ENCODE results near the gene KCNH4. TPM values are rescaled to one million over a fixed set of nuclear protein-coding genes. Genes with fewer than 3 reads are reported as not detected.
"Not testable (repeated sequence)": the region's sequence is repeated elsewhere in the genome, so short reads cannot be mapped to it uniquely, and the experiment has no call there.

The KCNH4 gene
- polyA plus RNA-seq, 4 donors = 0.04 to 0.06 (median 0.04) TPM

- no peak for DNase-seq (ENCODE audit: low read depth in 4 of 4, low spot score in 3 of 4)
These were observed 38.5 kb downstream of the KCNH4 start for GRCh38 chr17:42142371-42142896.

DNA sequence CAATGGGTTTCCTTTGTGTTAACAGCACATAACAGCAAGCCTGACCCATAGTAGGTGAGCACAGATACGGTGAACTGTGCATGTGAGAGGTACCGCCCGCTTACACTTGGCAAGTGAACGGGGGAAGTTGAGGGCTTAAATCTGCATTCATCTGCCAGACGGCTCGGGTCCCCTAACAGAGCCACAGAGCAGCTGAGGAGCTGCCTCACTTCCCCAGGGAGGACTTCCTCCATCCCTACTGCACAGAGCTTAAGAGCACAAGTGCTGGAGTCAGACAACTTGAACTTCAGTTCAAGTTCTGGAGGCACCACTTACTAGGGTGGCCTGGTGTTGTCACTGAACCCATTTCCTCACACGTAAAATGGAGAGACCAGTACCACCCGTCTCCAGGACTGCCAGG is 39.6 kb downstream of the KCNH4 start:
- no peak for DNase-seq (ENCODE audit: low read depth in 4 of 4, low spot score in 3 of 4)

- not testable (repeated sequence) for DNase-seq (ENCODE audit: low read depth in 4 of 4, low spot score in 3 of 4)
These were observed 40.3 kb downstream of the KCNH4 start for GRCh38 chr17:42140690-42141089.

DNA sequence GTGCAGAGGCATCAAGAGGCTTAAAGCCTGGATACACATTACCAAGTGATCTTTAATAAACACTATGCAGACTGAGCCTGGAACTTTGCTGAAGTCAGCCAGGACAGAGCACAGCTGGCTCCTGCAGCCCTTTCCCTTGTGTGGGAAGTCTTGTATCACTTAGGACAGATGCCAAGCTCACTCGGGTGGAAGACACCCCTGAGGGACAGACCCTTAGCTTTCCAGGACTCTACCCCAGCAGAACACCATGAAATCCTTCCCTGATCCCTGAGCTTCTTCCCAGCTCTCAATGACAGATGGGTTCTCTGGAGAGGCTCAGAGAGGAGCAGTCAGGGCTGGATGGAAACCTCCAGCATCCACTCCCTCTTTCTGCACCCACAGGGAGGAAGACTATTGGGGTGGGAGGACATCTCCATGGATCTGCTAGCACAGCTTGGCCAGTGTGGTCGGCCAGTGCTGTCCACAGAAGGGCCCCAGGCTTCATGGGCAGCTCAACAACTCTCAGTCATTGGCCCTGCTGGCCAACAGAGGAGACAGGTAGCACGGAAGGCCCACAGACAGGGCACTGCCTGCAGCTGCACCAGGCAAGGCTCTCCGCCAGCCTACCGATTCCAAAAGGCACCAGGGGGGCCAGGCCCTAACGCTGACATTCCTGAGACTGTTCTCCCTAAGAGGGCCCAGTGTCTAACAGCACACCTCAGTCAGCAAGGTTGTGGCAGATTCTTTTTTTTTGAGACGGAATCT is 42.0 kb downstream of the KCNH4 start:
- DNase-seq (ENCODE audit: low read depth in 4 of 4, low spot score in 3 of 4) = no peak

GRCh38 chr17:42136654-42137051 is 44.3 kb downstream of the KCNH4 start:
- DNase-seq (ENCODE audit: low read depth in 4 of 4, low spot score in 3 of 4) = no peak

DNA sequence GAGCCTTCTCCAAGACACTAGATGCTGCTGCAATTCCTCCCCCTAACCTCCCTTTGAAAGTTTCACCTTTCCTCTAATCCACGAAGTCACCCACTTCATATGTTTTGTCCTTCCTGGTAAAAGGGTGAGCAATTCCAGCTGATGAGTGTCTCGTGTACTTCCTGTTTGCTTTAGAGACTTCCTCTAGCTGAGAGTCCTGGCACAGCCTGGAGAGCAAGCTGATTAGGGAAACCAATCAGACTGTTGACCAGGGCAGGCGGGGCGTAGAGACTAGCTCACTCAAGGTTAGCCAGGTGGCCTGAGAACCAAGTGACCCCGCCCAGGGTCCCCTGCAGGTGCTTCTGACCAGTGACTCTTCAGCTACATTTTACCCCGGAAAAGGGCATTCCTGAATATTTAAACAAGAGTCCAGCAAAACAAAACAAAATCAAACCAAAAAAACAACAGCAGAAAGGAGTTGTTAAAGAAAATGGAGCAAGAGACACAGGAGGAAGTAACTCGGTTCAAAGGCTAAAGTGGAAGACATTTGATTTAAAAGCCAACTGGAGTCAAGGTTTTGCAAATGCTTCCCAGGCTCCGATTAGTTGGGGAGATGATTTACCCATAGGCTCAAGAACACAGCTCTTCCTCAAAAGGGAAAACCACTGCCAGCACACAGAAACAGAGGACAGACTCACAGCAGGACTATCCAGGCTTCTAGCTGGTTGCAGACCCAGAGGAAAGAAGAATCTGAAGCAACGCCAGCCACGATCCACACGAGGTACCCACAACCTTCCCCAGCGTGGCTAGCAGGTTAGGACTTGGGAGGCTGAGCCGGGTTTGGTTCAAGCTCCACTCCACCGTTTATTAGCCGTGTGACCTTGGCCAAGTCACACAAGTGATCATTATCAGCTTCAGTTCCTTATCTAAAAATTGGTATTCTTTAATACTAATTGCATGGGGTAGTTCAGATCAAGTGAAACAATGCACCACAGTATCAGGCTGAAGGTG is 45.0 kb downstream of the KCNH4 start:
- no peak for DNase-seq (ENCODE audit: low read depth in 4 of 4, low spot score in 3 of 4)

- no peak for DNase-seq (ENCODE audit: low read depth in 4 of 4, low spot score in 3 of 4)
These were observed 45.8 kb downstream of the KCNH4 start for GRCh38 chr17:42135151-42135550.

DNA sequence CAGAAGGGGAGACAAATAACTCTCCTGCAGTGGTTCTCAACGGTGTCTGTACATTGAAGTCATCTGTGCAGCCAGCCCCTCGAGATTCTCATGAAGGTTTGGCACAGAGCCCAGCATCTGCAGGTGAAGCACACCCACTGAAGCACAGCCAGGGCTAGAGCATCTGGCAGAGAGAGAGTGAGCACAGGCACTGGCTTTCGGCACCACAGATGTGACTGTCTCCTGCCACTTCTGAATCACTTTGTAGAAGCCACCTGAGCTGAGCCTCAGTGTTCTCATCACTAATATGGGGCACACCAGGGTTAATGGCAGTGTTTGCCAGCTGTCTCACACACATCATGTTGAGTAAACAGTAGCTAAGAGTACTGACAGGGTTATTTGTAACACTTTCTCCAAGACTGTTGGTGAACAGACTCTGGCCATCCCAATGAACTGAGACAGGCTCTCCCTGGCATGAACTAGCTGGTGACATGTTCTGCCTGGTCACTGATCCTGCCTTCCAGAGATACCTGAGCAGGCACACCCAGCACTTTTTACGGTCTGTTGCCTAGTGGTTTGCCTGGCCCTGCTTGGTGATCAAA is 47.4 kb downstream of the KCNH4 start:
- no peak for DNase-seq (ENCODE audit: low read depth in 4 of 4, low spot score in 3 of 4)

- no peak for DNase-seq (ENCODE audit: low read depth in 4 of 4, low spot score in 3 of 4)
These were observed 48.0 kb downstream of the KCNH4 start for GRCh38 chr17:42132941-42133340.

DNA sequence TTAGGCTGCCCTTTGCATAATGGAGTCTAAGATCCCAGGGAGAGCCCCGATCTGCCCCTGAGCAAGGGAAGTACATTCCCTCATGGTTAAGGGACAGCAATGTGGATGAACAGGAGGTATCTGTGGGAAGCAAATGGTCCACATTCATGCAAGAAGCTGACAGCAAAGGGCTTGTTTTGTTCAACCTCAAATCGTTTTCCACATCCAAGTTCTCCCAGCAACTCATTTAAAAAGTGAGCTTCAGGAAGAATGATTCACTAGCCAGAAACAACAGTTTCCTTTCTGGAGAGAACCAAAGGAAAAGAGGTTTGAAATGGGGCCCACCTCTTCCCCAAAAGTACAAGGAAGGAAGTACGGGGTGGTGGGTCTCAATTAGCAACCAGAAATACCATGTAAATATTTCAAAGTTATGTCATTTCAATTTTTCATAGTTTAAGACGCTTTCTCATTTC is 48.9 kb downstream of the KCNH4 start:
- no peak for DNase-seq (ENCODE audit: low read depth in 4 of 4, low spot score in 3 of 4)

GRCh38 chr17:42131232-42131631 is 49.7 kb downstream of the KCNH4 start:
- DNase-seq (ENCODE audit: low read depth in 4 of 4, low spot score in 3 of 4) = no peak

GRCh38 chr17:42130310-42130936 is 50.5 kb downstream of the KCNH4 start:
- no peak for DNase-seq (ENCODE audit: low read depth in 4 of 4, low spot score in 3 of 4)

DNA sequence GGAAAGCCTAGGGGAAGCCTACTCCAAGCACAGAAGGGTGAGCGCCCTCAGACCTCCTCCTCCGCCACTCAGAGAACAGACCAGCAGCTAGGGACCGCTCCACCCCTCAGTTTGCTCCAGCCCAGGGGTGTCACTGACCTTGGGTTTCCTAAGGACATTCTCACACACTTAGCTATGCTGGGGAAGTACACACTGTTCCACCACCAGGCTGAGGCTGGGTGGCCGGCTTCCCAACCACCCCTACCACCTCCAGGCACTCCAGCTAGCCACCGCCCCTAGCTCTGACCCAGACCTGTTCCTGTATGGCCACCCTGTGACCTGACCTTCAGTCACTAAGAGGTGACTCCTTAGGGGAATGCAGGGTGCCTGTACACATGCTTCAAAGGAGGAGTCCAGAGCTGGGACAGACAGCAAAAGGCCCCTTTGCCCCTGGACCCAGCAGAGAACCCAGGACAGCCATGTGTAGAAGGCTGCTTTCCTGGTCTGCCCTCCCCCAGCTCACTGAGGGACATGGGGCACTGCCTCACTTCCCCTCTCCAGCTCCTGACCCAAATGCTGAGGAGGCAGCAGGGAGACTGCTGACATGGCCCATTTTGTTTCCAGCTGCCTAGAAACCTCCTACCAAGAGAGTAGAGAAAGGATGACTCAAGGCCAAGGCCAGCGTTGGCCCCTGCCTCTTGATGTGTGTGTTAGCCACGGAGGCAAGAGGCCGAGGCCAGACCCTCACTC is 51.7 kb downstream of the KCNH4 start:
- no peak for DNase-seq (ENCODE audit: low read depth in 4 of 4, low spot score in 3 of 4)

DNA sequence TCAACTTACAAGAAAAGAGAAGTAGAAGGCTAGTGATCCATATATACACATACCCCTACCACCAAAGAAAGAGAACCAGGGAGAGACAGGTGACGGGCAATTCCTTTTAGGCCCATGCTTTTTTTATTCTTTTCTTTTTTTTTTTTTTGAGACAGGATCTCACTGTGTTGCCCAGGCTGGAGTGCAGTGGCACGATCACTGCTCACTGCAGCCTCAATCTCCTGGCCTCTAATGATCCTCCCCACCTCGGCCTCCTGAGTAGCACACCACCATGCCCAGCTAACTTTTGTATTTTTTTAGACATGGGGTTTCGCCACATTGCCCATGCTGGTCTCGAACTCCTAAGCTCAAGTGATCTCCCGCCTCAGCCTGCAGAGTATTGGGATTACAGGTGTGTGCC is 53.5 kb downstream of the KCNH4 start:
- DNase-seq (ENCODE audit: low read depth in 4 of 4, low spot score in 3 of 4) = no peak

- no peak for DNase-seq (ENCODE audit: low read depth in 4 of 4, low spot score in 3 of 4)
These were observed 54.1 kb downstream of the KCNH4 start for GRCh38 chr17:42126836-42127235.

GRCh38 chr17:42125565-42125964 is 55.4 kb downstream of the KCNH4 start:
- no peak for DNase-seq (ENCODE audit: low read depth in 4 of 4, low spot score in 3 of 4)

DNA sequence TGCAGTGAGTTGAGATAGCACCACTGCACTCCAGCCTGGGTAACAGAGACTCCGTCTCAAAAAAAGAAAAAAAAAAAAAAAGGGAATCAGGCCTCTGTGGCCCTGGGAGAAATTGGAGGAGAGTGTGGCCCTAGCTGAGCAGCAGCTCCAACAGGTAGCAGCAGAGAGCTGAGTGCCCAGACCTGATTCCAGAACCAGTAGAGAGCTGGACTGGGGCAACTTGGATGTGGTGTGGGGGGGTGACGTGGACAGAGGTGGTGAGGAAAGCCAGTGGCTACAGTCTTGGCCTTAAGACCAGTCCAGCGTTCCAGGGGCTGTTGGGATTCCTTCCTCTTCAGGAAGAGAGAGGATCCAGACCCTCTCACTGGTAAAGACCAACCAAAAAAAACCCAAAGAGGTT is 56.7 kb downstream of the KCNH4 start:
- no peak for DNase-seq (ENCODE audit: low read depth in 4 of 4, low spot score in 3 of 4)

GRCh38 chr17:42122371-42123303 is 58.3 kb downstream of the KCNH4 start, which contains the start of gene HSPB9:
TSS of gene HSPB9 (plus strand) at chr17:42122804. CDS start at chr17:42122851, 47 bp downstream.
- no peak for DNase-seq (ENCODE audit: low read depth in 4 of 4, low spot score in 3 of 4)
